H1 (cell line): ENCODE data around the gene MBD1. TPM values are rescaled to one million over a fixed set of nuclear protein-coding genes. Genes with fewer than 3 reads are reported as not detected.

Source experiments
- CTCF ChIA-PET: fragments of 300-600 bp; sonication (Branson Sonifier 250); formaldehyde crosslinking; loops from one replicate; lab custom pipeline; 2021; ENCODE audit not compliant: partially characterized antibody; lab: Charles Lee
- POLR2A ChIA-PET: fragments of 300-600 bp; sonication (Branson Sonifier 250); formaldehyde crosslinking; loops from one replicate; lab custom pipeline; 2021; ENCODE audit warnings: inconsistent platforms; ENCODE audit not compliant: partially characterized antibody; lab: Charles Lee
- DNase-seq, 2 experiments: peaks; one replicate each; pipeline versions ENCODE4 v3.0.0 to v3.0.0-alpha.2; 2010 to 2022; ENCODE audit warnings: low spot score in 2 of 2, low read depth in 1 of 2, mixed read lengths in 1 of 2
- FAIRE-seq: peaks from 2 replicates; lab custom pipeline; 2011; peaks lifted over from hg19 to GRCh38; lab: Jason Lieb, UNC
- H2AFZ ChIP-seq: 2 replicates; pipeline ENCODE4 v1.8.1; 2012; ENCODE audit warnings: low read length, inconsistent platforms
- H2AK5ac ChIP-seq: 2 replicates; pipeline ENCODE4 v1.6.1; 2013; ENCODE audit warnings: low read depth, low read length
- H2BK120ac ChIP-seq: replicated peaks from 2 replicates; pipeline ENCODE3; 2013; ENCODE audit warnings: low read depth, low read length, inconsistent platforms
- H2BK12ac ChIP-seq: 2 replicates; pipeline ENCODE4 v1.6.1; 2013; ENCODE audit warnings: low read depth, low read length
- H2BK15ac ChIP-seq: 2 replicates; pipeline ENCODE4 v1.6.1; 2013; ENCODE audit warnings: low read length
- H2BK20ac ChIP-seq: 2 replicates; pipeline ENCODE4 v1.6.1; 2013; ENCODE audit warnings: low read length
- H2BK5ac ChIP-seq: 2 replicates; pipeline ENCODE4 v1.6.1; 2013; ENCODE audit warnings: low read depth, low read length
- H3K14ac ChIP-seq: 2 replicates; pipeline ENCODE4 v1.6.1; 2013; ENCODE audit warnings: inconsistent platforms; ENCODE audit not compliant: insufficient read length
- H3K18ac ChIP-seq: 2 replicates; pipeline ENCODE4 v1.6.1; 2013; ENCODE audit warnings: low read length; ENCODE audit errors: extremely low read depth
- H3K23ac ChIP-seq: 2 replicates; pipeline ENCODE4 v1.6.1; 2013; ENCODE audit warnings: inconsistent platforms; ENCODE audit not compliant: insufficient read length
- H3K23me2 ChIP-seq: 2 replicates; pipeline ENCODE4 v1.6.1; 2013; ENCODE audit warnings: low read depth, low read length
- H3K27ac ChIP-seq: 2 replicates; pipeline ENCODE4 v1.6.1; 2011; ENCODE audit warnings: low read depth, low read length, inconsistent platforms
- H3K27me3 ChIP-seq, 4 experiments: replicated peaks in 1 of 4; 1 replicate in 1 of 4; 2 replicates in 3 of 4; pipeline versions ENCODE4 v1.6.1 to v1.8.1; 2011 to 2013; ENCODE audit warnings: low read length in 3 of 4, mild to moderate bottlenecking in 3 of 4, inconsistent platforms in 2 of 4, mixed read lengths in 2 of 4, moderate library complexity in 1 of 4; ENCODE audit not compliant: control insufficient read depth in 3 of 4, insufficient read depth in 3 of 4; ENCODE audit errors: extremely low read depth in 1 of 4
- H3K36me3 ChIP-seq, 4 experiments: 2 replicates each; pipeline versions ENCODE4 v1.6.1 to v1.8.1; 2011 to 2013; ENCODE audit warnings: mild to moderate bottlenecking in 4 of 4, low read length in 3 of 4, moderate library complexity in 2 of 4, control low read depth in 1 of 4, inconsistent platforms in 1 of 4; ENCODE audit not compliant: insufficient read depth in 4 of 4, control insufficient read depth in 2 of 4
- H3K4ac ChIP-seq: replicated peaks from 2 replicates; pipeline ENCODE3; 2013; ENCODE audit warnings: low read length, low read depth, mixed read lengths, inconsistent platforms; ENCODE audit not compliant: insufficient read length
- H3K4me1 ChIP-seq, 4 experiments: replicated peaks in 1 of 4; 1 replicate in 1 of 4; 2 replicates in 3 of 4; pipeline versions ENCODE4 v1.6.1 to v1.8.1; 2011 to 2013; ENCODE audit warnings: low read length in 3 of 4, inconsistent platforms in 2 of 4, mixed read lengths in 1 of 4; ENCODE audit not compliant: insufficient read depth in 4 of 4, control insufficient read depth in 3 of 4
- H3K4me2 ChIP-seq, 2 experiments: 2 replicates each; pipeline versions ENCODE4 v1.6.1 to v1.8.1; 2011 to 2013; ENCODE audit warnings: low read depth in 2 of 2, low read length in 2 of 2, control low read depth in 1 of 2, inconsistent platforms in 1 of 2, mild to moderate bottlenecking in 1 of 2; ENCODE audit not compliant: insufficient read depth in 1 of 2
- H3K4me3 ChIP-seq, 4 experiments: fragments of 200-600, 300-600 bp in 1 of 4; sonication (generic), shearing (Covaris generic), sonication (Bioruptor Twin) in 1 of 4; 2 replicates each; pipeline versions ENCODE4 v1.5.1 to v1.8.1; 2011 to 2016; ENCODE audit warnings: low read length in 4 of 4, low read depth in 3 of 4, control low read depth in 2 of 4, inconsistent platforms in 2 of 4, mild to moderate bottlenecking in 2 of 4, mixed read lengths in 1 of 4, moderate library complexity in 1 of 4; ENCODE audit not compliant: insufficient read depth in 2 of 4; ENCODE audit errors: extremely low read depth in 1 of 4
- H3K56ac ChIP-seq: replicated peaks from 2 replicates; pipeline ENCODE3; 2013; ENCODE audit warnings: low read depth, mild to moderate bottlenecking, mixed read lengths, low read length, inconsistent platforms; ENCODE audit not compliant: insufficient read length
- H3K79me1 ChIP-seq: 2 replicates; pipeline ENCODE4 v1.6.1; 2013; ENCODE audit warnings: low read depth, low read length, control low read depth
- H3K79me2 ChIP-seq, 2 experiments: 2 replicates each; pipeline versions ENCODE4 v1.6.1 to v1.8.1; 2012 to 2013; ENCODE audit warnings: low read length in 2 of 2, mild to moderate bottlenecking in 2 of 2, inconsistent platforms in 1 of 2; ENCODE audit not compliant: insufficient read depth in 2 of 2, control insufficient read depth in 1 of 2
- H3K9ac ChIP-seq, 4 experiments: replicated peaks in 1 of 4; 1 replicate in 1 of 4; 2 replicates in 3 of 4; pipeline versions ENCODE4 v1.6.1 to v1.8.1; 2011 to 2013; ENCODE audit warnings: low read depth in 3 of 4, low read length in 3 of 4, control low read depth in 2 of 4, mild to moderate bottlenecking in 2 of 4, moderate library complexity in 2 of 4, inconsistent platforms in 1 of 4; ENCODE audit errors: extremely low read depth in 1 of 4
- H3K9me3 ChIP-seq, 2 experiments: 2 replicates each; pipeline versions ENCODE4 v1.6.1 to v1.8.1; 2012 to 2013; ENCODE audit warnings: mild to moderate bottlenecking in 2 of 2, moderate library complexity in 2 of 2, control low read depth in 1 of 2, inconsistent platforms in 1 of 2, low read depth in 1 of 2, low read length in 1 of 2, mixed read lengths in 1 of 2; ENCODE audit not compliant: insufficient read depth in 2 of 2
- H4K20me1 ChIP-seq, 2 experiments: replicated peaks in 1 of 2; 2 replicates each; pipeline versions ENCODE3 to v1.8.1; 2011 to 2013; ENCODE audit warnings: inconsistent platforms in 2 of 2, low read length in 2 of 2, mild to moderate bottlenecking in 1 of 2; ENCODE audit not compliant: insufficient read depth in 2 of 2, control insufficient read depth in 1 of 2
- H4K5ac ChIP-seq: 2 replicates; pipeline ENCODE4 v1.6.1; 2013; ENCODE audit warnings: low read length, low read depth, mixed read lengths, inconsistent platforms; ENCODE audit not compliant: insufficient read length
- H4K8ac ChIP-seq: 2 replicates; pipeline ENCODE4 v1.8.0; 2013; ENCODE audit warnings: mild to moderate bottlenecking, moderate library complexity, low read length, inconsistent platforms; ENCODE audit not compliant: insufficient read depth; ENCODE audit errors: extremely low read depth
- H4K91ac ChIP-seq: replicated peaks from 2 replicates; pipeline ENCODE3; 2013; ENCODE audit warnings: low read length, mixed read lengths, inconsistent platforms; ENCODE audit not compliant: insufficient read length
- KDM5A ChIP-seq: fragments of 200-600 bp; IDR thresholded peaks from 2 replicates; pipeline ENCODE4 v1.7.1; 2012; ENCODE audit warnings: mild to moderate bottlenecking, low read length, inconsistent platforms, mixed read lengths
- TAF1 ChIP-seq: IDR thresholded peaks from 2 replicates; pipeline ENCODE4 v1.6.1; 2011; ENCODE audit warnings: mild to moderate bottlenecking, low read depth, low read length
- WGBS, 2 experiments: shearing (Covaris generic) in 1 of 2; methylation state at CpG; one replicate each; pipeline versions ENCODE4 v1.1.6 to v1.1.7; 2013 to 2015; ENCODE audit warnings: low lambda C conversion rate in 2 of 2, mixed read lengths in 2 of 2, inconsistent platforms in 1 of 2, low coverage in 1 of 2, missing lambda C conversion rate in 1 of 2; ENCODE audit not compliant: insufficient replicate concordance in 2 of 2, insufficient coverage in 1 of 2, insufficient read length in 1 of 2; ENCODE audit errors: extremely low coverage in 1 of 2, missing lambda C conversion rate in 1 of 2; 5-methylcytosine and 5-hydroxymethylcytosine counted together
- polyA plus RNA-seq, 7 experiments: library from polyadenylated mRNA; depleted of rRNA in 3 of 7; stranded (reverse) in 5 of 7; unstranded in 2 of 7; fragments of >200 nt in 5 of 7; fragments of 200-250 nt in 2 of 7; gene quantifications; 1 replicate in 5 of 7; 2 replicates in 1 of 7; 4 replicates in 1 of 7; pipeline versions ENCODE4 v1.2.1 to v1.2.3, GENCODE V29; 2011 to 2013; ENCODE audit warnings: missing spikeins in 2 of 7, mixed read lengths in 2 of 7
- total RNA-seq: library from RNA; stranded (reverse); fragmentation: NEBNext Ultra II Directional; extraction: Animal tissue kit (Norgen Biotek cat#: 25700); gene quantifications from 2 replicates; pipeline ENCODE4 v1.2.1, GENCODE V29; 2021

The MBD1 gene
- total and polyA plus RNA-seq, 2 of the 8 experiments (the other 6 are each of a cell fraction or from before 2014, with no cell fraction given), result 32.2 to 41.6 TPM

DNA sequence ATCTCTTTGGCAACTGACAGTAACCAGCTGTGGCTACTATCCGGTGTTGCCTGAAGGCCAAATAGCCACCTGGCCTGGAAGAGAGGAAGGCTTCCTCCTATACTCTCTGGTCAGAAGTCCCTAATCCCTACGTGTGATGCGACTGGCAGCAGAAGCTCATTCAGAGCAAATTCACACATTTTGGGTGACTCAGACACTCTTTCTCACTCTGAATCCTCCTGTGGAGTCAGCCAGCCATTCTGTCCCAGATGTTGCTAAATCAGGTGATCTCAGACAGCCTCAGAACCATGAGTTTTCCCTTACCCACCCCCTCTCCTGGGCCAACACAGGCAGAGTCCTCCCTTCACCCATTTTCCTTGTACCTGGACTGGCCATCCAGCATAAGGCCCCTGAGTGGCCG is 49.7 kb downstream of the MBD1 start:
- H3K18ac ChIP-seq, result no peak overlapping the region
- peaks cover 0 to 4% (median 0%) of the 10 kb centered on the region in 4 experiments; a peak in 1 of 7 replicates for H3K4me1 ChIP-seq
- H3K9me3 ChIP-seq, result no peaks in the 10 kb centered on the region; a peak in 1 of 4 replicates
- no peak overlapping the region for H3K27ac ChIP-seq
- H3K4me3 ChIP-seq, result no peak overlapping the region
- DNase-seq (no peak), FAIRE-seq (no peak)
- no peaks in the 10 kb centered on the region for H4K20me1 ChIP-seq
- no peaks in the 10 kb centered on the region for H3K79me2 ChIP-seq
- no peak overlapping the region for H3K4me2 ChIP-seq
- ChIA-PET CTCF (interaction anchor here (0.6 to 2.8 kb wide), 3 partner anchors 12 to 1499 kb away, joined by 3 to 13 read pairs (median 3); no protein-coding TSS in a partner anchor), POLR2A (no interaction called here)
- no peak overlapping the region for H4K8ac ChIP-seq
- H2BK20ac ChIP-seq, result no peak overlapping the region
- no peak overlapping the region for H3K14ac ChIP-seq
- no peak overlapping the region for H2BK120ac ChIP-seq
- H3K23me2 ChIP-seq, result no peaks in the 10 kb centered on the region
- H2BK12ac ChIP-seq, result no peak overlapping the region
- H2BK15ac ChIP-seq, result no peak overlapping the region
- no peak overlapping the region for H3K4ac ChIP-seq
- H2AFZ ChIP-seq, result no peak overlapping the region
- H2BK5ac ChIP-seq, result no peak overlapping the region
- H4K91ac ChIP-seq, result no peak overlapping the region
- H3K23ac ChIP-seq, result no peak overlapping the region
- H3K56ac ChIP-seq, result no peak overlapping the region
- H3K9ac ChIP-seq, result no peak overlapping the region
- no peaks in the 10 kb centered on the region for H3K27me3 ChIP-seq
- 86% methylated on average over 4 of the region's 4 CpGs; no CpG with 5 or more reads in 1 of the 2 experiments for WGBS, 2 experiments
- no peak overlapping the region for H4K5ac ChIP-seq
- no peaks in the 10 kb centered on the region for H3K79me1 ChIP-seq
- H2AK5ac ChIP-seq, result no peak overlapping the region
- no peaks in the 10 kb centered on the region for H3K36me3 ChIP-seq
- TF ChIP-seq KDM5A (no peak), TAF1 (no peak)
